DOHH2 (cell line): ENCODE measurements around the gene AADACL3.
"Not testable (repeated sequence)": the region's sequence is repeated elsewhere in the genome, so short reads cannot be mapped to it uniquely, and the experiment has no call there.

ENCODE experiments used
- H3F3A ChIP-seq: fragments of 200-600 bp; sonication (generic), shearing (Covaris generic); 2 replicates; pipeline ENCODE4 v1.6.0; 2016; ENCODE audit warnings: antibody characterized with exemption, mild to moderate bottlenecking; ENCODE audit not compliant: control insufficient read depth, insufficient read depth
- H3K27ac ChIP-seq: fragments of 200-600 bp; sonication (generic); 2 replicates; pipeline ENCODE4 v1.5.1; 2014; ENCODE audit warnings: low read depth, mild to moderate bottlenecking, low read length, moderate library complexity
- H3K27me3 ChIP-seq: fragments of 200-600 bp; sonication (generic); 2 replicates; pipeline ENCODE4 v1.6.1; 2014; ENCODE audit warnings: mild to moderate bottlenecking, low read length, mixed read lengths; ENCODE audit not compliant: control insufficient read depth
- H3K36me3 ChIP-seq: fragments of 200-600 bp; sonication (generic); 2 replicates; pipeline ENCODE4 v1.6.1; 2014; ENCODE audit warnings: mild to moderate bottlenecking, low read length, moderate library complexity, mixed read lengths; ENCODE audit not compliant: control insufficient read depth
- H3K4me1 ChIP-seq: fragments of 200-600 bp; sonication (generic); 2 replicates; pipeline ENCODE4 v1.6.1; 2014; ENCODE audit warnings: mild to moderate bottlenecking, low read length, mixed read lengths; ENCODE audit not compliant: control insufficient read depth
- H3K4me2 ChIP-seq: fragments of 200-600 bp; sonication (generic); 2 replicates; pipeline ENCODE4 v1.6.0; 2014; ENCODE audit warnings: mild to moderate bottlenecking, low read length, moderate library complexity
- H3K4me3 ChIP-seq: fragments of 200-600 bp; sonication (generic); 2 replicates; pipeline ENCODE4 v1.5.1; 2014; ENCODE audit warnings: mild to moderate bottlenecking, low read length, mixed read lengths
- H3K79me2 ChIP-seq: fragments of 200-600 bp; sonication (generic); 2 replicates; pipeline ENCODE4 v1.6.1; 2014; ENCODE audit warnings: mild to moderate bottlenecking, low read length, mixed read lengths; ENCODE audit not compliant: control insufficient read depth
- H3K9me2 ChIP-seq: fragments of 200-600 bp; sonication (generic); replicated peaks from 2 replicates; pipeline ENCODE4 v1.6.1; 2014; ENCODE audit warnings: mild to moderate bottlenecking, low read length, mixed read lengths; ENCODE audit not compliant: control insufficient read depth
- H3K9me3 ChIP-seq: fragments of 200-600 bp; sonication (generic); 2 replicates; pipeline ENCODE4 v1.6.1; 2014; ENCODE audit warnings: antibody characterized with exemption, low read length, mixed read lengths; ENCODE audit not compliant: control insufficient read depth, insufficient read depth
- H4K20me1 ChIP-seq: fragments of 200-600 bp; sonication (generic); 2 replicates; pipeline ENCODE4 v1.6.0; 2014; ENCODE audit warnings: low read depth, mild to moderate bottlenecking, antibody characterized with exemption, low read length, moderate library complexity; ENCODE audit not compliant: control insufficient read depth, insufficient read depth
- CTCF ChIP-seq: fragments of 200-600 bp; sonication (generic); IDR thresholded peaks from one replicate; pipeline ENCODE4 v1.5.1; 2014; ENCODE audit warnings: antibody characterized with exemption, mild to moderate bottlenecking, low read depth, low read length; ENCODE audit not compliant: poor library complexity, severe bottlenecking
- EZH2phosphoT487 ChIP-seq: fragments of 200-600 bp; sonication (generic); IDR thresholded peaks from 2 replicates; pipeline ENCODE4 v1.6.1; 2017; ENCODE audit warnings: borderline replicate concordance, mild to moderate bottlenecking, antibody characterized with exemption, low read length, moderate library complexity, mixed read lengths

AADACL3 gene

GRCh38 chr1:12674358-12674757, 41.6 kb upstream of the AADACL3 start:
- H3K9me2 ChIP-seq: no peaks in the 10 kb centered on the region
- H3K4me1 ChIP-seq: no peaks in the 10 kb centered on the region
- H3K36me3 ChIP-seq: no peaks in the 10 kb centered on the region
- no peaks in the 10 kb centered on the region for H3K79me2 ChIP-seq
- H3F3A ChIP-seq: no peaks in the 10 kb centered on the region
- no peak overlapping the region for H3K4me3 ChIP-seq
- TF ChIP-seq EZH2phosphoT487 (no peak), CTCF (no peak)
- H4K20me1 ChIP-seq: no peaks in the 10 kb centered on the region
- no peak overlapping the region for H3K4me2 ChIP-seq
- H3K27ac ChIP-seq: no peak overlapping the region
- H3K27me3 ChIP-seq: no peaks in the 10 kb centered on the region
- no peaks in the 10 kb centered on the region for H3K9me3 ChIP-seq

GRCh38 chr1:12676122-12676521, 39.8 kb upstream of the AADACL3 start:
- not testable (repeated sequence) for H3K27me3 ChIP-seq, H4K20me1 ChIP-seq, H3K4me1 ChIP-seq, H3K79me2 ChIP-seq, H3K36me3 ChIP-seq, H3K27ac ChIP-seq, H3F3A ChIP-seq, H3K9me2 ChIP-seq, H3K4me2 ChIP-seq, H3K9me3 ChIP-seq, H3K4me3 ChIP-seq

- Histone ChIP-seq H3K79me2 (no peaks in the 10 kb centered on the region), H3K4me3 (no peak overlapping the region), H3K36me3 (no peaks in the 10 kb centered on the region), H3K27ac (no peak overlapping the region), H3K9me2 (no peaks in the 10 kb centered on the region), H3F3A (no peaks in the 10 kb centered on the region), H4K20me1 (no peaks in the 10 kb centered on the region), H3K4me2 (no peak overlapping the region), H3K4me1 (no peaks in the 10 kb centered on the region), H3K9me3 (no peaks in the 10 kb centered on the region), H3K27me3 (no peaks in the 10 kb centered on the region)
- TF ChIP-seq CTCF: no peak
- no peak for TF ChIP-seq EZH2phosphoT487
Observed at GRCh38 chr1:12677565-12677964, 38.3 kb upstream of the AADACL3 start.

- Histone ChIP-seq H3K4me2 (no peak overlapping the region), H3K9me3 (no peaks in the 10 kb centered on the region), H3K9me2 (no peaks in the 10 kb centered on the region), H3K36me3 (no peaks in the 10 kb centered on the region), H4K20me1 (no peaks in the 10 kb centered on the region), H3K27me3 (no peaks in the 10 kb centered on the region), H3K27ac (no peak overlapping the region), H3F3A (no peaks in the 10 kb centered on the region), H3K79me2 (no peaks in the 10 kb centered on the region), H3K4me1 (no peaks in the 10 kb centered on the region), H3K4me3 (no peak overlapping the region)
- TF ChIP-seq CTCF: no peak
- no peak for TF ChIP-seq EZH2phosphoT487
Observed at GRCh38 chr1:12678350-12678749, 37.6 kb upstream of the AADACL3 start.
